HG03066 (cell line): ENCODE measurements around the gene E2F6.

Experiments used
- ATAC-seq: cut with Tn5 transposase; IDR thresholded peaks from one replicate; pipeline ENCODE4 v1.9.1; 2021; ENCODE audit warnings: low read depth; ENCODE audit not compliant: unreplicated experiment

The E2F6 gene

DNA sequence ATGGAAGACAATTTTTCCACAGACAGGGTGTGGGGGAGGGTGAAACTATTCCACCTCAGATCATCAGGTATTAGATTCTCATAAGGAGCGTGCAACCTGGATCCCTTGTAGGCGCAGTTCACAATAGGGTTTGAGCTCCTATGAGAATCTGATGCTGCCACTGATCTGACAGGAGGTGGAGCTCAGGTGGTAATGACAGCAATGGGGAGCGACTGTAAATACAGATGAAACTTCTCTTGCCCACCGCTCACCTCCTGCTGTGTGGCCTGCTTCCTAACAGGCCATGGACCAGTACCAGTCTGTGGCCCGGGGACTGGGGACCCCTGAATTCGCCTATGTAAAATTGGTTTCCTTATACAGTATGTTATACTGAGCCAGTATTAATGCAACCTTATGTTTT lies 27.3 kb upstream of the E2F6 start:
- ATAC-seq, result no peak

- ATAC-seq, result no peak
These were observed 26.8 kb upstream of the E2F6 start for GRCh38 chr2:11492720-11493119.

GRCh38 chr2:11492244-11492643 lies 26.3 kb upstream of the E2F6 start:
- ATAC-seq, result no peak

DNA sequence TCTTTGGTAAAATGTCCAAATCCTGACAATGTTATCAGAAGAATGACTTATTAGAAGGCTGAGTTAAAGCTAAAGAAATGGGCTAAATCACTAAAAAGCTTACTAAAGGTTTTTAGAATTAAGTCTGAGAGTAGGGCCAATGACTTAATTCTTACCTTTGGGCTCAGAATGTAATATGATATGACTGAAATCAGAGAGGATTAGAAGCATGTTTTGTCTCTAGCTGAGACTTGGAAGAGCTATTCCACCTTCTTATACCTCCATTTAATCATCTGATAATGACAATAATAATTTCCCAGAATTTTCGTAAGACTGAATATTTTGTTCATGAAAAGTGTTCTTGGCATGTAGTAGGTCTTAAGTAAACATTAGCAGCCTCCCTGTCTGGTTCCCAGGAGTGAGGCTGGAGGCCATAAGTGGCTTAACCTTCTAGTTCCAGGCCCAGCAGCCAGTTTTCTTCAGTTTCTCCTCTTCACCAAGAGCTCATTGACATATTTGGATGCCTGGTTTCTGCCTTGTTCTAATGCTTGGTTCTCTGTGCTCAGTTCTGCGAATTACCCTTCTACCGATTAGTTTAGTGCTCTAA lies 25.5 kb upstream of the E2F6 start:
- ATAC-seq, result no peak

DNA sequence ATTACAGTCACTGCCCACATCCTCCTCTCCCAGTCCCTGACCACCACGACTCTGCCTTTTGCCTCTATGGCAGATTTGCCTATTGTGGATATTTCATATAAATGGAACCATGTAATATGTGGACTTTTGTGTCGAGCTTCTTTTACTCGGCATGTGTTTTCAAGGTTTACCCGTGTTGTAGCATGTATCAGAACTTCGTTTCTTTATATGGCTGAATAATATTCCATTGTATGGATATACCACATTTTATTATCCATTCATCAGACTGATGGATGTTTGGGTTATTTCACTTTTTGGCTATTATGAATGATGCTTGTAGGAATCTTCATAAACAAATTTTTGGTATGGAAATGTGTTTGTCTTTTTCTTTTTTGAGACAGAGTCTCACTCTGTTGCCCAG lies 24.2 kb upstream of the E2F6 start:
- ATAC-seq, result no peak

DNA sequence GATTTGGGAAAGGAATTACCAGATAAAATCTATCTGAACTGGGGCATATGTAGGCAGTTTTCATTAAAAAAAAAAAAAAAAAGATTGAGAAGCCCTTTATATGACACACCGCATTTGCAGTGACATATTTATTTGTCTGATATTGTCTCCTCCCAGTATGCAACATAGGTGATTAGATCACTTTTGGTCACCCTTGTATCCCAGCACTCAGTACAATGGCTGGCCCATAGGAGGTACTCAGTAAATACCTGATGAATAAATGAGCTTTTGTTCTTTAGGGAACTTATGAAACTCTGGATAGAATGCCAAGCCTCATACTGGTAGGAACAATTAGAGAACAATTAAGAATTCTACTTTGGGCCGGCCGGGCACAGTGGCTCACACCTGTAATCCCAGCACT lies 22.8 kb upstream of the E2F6 start:
- no peak for ATAC-seq

- no peak for ATAC-seq
These were observed 18.1 kb upstream of the E2F6 start for GRCh38 chr2:11483806-11484617.

DNA sequence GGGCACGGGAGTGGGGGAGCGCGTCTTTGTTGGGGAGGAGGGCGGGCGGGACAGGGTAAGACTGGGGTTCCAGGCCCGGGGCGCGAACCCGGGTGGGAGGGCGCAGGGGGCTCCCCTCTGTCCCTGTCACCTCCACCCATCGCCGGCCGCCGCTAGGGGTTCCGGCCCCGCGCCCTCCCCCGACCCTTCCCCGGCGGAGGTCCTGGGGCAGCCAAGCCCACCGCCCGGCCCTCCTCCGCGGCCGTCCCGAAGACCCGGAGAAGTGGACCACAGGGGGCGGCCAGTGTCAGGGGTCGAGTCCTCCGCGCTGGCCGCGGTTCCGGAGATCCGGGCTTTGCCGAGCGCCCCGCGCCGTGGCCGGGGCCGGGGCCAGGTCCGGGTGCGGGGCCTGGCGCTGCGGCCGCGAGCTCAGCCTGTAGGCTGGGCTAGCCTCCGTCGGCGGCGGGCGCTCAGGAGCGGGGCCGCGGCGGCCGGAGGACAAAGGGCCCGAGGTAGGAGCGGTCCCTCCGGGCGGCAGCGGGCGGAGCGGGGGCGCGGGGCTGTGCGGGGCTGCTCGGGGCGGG lies 16.6 kb upstream of the E2F6 start:
- ATAC-seq, result no peak

DNA sequence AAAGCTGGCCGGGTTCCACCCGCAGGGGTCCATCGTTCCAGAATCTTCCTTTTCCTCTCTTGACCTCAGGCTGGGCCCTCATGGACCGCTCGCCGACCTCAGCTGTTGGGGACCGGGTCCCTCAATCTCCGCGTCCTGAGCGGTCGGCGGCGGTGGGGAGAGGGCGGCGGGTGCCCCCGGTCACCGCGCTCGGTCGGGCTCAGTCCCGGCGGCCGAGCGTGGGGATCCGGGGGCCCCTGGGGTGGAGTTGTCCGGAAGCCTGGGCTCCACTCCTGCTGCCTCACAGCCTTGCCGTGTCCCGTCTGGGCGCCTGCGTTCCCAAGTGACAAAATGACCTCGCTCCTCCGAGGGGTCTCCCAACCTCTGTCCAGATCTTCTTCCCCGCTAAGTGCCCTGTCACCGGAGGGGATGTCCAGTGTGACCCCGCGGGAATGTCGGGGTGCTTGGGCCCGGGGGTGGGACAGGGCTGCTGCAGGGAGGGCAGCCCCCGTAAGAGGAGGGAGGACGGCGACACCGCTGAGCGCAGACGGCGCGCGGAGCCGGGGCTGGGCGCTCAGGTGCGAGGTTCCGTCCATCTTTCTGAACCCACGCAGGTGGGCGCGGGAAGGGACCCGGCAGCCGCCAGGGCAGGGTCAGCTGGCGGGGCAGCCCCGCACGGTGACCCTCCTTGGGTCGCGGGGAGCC lies 16.0 kb upstream of the E2F6 start:
- ATAC-seq, result no peak

DNA sequence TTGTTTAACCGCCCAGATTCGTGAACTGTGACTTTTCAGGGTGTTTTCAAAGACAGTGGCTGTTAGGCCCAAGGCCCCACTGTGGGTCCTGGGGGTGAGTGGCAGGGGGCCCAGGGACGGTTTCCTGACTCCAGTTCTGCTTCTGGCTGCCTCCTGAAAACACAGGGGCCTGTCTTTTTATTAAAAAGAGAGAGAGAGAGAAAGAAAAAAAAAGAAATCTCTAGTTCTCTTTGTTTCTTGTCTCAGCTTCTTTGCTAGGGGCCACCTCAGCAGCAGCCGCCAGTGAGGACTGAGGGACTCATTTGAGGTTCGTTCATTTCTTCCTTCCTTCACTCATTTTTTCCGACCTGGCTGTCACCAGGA lies 15.4 kb upstream of the E2F6 start:
- ATAC-seq, result no peak

- no peak for ATAC-seq
These were observed 14.9 kb upstream of the E2F6 start for GRCh38 chr2:11480859-11481258.

DNA sequence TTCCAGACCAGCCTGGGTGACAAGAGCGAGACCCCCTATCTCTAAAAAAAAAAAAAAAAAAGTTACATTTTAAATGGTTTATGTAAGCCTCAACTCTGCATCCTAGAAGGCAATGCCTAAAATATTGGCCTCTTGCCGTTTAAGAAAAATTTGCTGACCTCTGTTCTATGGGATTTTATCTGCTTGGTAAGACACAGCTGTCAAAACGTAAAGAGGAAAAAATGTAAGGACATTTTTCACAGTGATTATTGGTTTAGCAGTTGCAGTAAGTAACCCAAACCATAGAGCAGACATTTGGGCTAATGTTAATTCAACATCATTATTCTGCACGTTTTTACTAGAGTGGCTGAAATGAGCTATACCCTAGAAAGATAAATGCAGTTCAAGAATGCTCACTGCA lies 14.4 kb upstream of the E2F6 start:
- ATAC-seq, result no peak

DNA sequence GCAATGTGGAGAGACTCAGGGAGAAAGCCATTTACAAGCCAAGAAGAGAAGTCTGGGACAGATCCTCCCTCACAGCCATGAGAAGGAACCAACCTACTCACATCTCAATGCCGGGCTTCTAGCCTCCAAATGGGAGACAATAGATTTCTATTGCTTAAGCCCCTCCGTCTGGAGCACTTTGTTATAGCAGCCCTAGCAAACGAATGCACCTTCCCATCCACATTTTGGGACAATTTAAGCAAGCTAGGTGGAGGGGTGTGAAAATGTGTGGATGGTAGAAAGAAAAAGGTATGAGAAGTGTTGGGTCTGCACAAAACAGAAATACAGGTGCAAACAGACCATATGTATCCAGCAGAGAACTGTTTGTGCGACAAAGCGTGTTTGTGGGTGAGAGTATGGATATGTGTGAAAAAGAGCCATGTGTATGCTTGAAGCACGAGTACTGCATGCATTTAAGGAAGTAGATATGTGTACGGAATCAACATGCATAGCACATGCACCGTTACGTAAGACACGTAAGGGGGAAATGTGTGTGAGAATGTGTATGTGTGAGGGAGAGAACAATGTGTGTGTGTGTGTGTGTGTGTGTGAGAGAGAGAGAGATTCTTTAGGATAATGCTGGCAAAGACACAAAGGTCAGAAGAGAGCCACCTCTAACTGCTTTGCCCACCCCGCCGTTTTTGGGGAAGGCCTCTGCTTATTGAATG lies 13.1 kb upstream of the E2F6 start:
- no peak for ATAC-seq

GRCh38 chr2:11477994-11478393 lies 12.0 kb upstream of the E2F6 start:
- no peak for ATAC-seq

DNA sequence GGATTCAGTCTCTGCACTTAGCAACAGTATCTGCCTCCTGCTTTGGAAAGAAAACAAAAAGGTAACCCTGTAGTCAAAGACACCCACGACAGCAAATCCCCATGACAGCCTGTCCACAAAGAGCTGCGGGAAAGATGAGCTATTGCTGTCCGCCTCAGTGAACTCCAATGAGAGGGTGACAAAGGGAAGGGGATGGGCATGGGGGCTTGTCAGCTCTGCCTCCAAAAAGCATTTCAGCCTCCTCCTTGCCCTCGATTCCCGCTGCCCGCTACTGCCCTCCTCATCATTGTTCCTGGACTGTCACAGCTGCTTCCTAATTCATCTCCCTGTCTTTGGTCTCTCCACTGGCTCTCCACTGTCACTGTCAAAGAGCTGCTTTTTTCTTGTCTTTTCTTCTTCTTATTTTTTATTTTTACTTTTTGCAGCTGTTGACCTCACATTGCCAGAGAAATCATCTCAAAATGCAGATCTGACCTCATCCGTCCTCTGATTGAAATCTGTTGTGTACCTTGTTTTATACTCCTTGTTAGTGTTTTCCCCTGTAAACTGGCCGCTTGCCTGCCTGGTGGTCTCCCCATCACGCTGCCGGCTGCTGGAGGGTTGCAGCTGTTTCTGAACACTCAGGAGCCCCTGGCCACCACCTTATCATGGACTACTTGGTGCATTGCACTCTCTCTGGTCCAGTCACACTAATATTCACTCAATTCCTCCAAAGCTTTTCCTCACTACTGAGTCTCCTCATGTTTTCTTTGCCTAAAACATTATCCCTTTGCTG lies 7.9 kb upstream of the E2F6 start:
- ATAC-seq, result no peak

GRCh38 chr2:11467749-11468148 lies 1.8 kb upstream of the E2F6 start:
- no peak for ATAC-seq

DNA sequence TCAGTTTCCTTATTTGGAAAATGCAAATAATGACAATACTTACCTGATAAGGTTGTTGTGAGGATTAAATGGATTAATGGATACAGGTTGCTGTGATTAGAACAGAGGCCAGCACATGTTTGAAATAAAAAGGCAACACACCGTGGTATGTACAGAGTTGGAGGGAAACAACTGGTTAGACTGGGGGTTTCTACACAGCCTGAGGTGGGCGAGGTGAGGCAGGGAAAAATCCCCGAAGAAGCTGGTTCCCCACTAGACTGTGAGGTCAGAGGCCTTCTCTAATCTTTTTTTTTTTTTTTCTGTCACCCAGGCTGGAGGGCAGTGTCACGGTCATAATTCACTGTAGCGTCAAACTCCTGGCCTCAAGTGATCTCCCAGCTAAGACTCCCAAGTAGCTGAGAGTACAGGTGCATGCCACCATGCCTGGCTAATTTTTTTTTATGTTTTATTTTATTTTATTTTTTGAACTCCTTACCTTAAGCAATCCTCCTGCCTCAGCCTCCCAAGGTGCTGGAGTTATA lies 1.2 kb upstream of the E2F6 start:
- no peak for ATAC-seq

GRCh38 chr2:11466307-11467128 lies 557 bp upstream of the E2F6 start:
- ATAC-seq, result peak; percentile 19

- no peak for ATAC-seq
These were observed 864 bp downstream of the E2F6 start for GRCh38 chr2:11465110-11465484.
